ENCODE data around the gene DUSP2. TPM values are rescaled to one million over a fixed set of nuclear protein-coding genes. Genes with fewer than 3 reads are reported as not detected.
A peak's percentile ranks its signal among the peaks of the same experiment; 100 is the strongest.

DUSP2 gene
- total RNA-seq, 2 donors from 2014 or later, result 1.7 to 1.9 TPM

DNA sequence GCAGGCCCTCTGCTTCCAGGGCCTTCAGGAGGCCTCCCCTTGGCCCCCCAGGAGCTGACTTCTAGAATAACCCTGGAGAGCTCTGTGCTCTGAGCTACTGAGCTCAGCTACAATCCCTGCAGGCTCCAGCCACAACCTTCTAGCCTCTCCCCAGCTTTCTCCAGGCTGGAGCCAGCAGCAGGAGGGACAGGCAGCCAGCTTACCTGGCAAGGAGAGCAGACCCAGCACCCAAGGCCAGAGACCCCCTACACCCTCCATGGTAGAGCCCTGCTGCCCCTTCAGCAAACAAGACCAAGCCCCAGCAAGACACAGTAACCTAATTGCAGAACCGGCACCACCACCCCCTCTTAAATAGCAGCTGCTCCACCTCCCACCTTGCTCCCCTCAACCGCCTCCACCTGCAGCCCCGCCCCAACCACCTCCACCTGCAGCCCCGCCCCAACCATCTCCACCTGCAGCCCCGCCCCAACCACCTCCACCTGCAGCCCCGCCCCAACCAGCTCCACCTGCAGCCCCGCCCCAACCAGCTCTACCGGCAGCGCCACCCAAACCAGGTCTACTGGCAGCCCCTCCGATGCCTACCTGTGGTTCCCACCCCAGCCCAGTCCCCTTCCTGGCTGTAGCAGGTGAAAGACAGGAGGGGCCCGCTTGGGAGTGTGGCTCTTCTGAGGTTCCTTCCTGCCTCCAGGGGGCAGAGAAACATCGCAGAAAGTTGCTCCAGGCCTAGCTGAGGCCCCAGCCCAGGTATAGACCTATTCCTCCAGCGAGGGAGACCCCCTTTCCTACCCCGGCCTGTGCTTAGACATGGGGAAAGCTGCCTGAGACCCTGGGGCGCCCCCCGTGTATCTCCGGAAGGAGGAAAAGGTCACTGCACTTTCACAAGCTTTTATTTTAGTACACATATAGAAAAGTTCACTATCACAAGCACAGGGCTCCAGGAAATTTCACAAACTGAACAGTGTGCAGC is 6.8 kb downstream of the DUSP2 start, which contains the start of gene ASTL:
TSS of gene ASTL (minus strand) at position 324 of the 967 bp plus-strand sequence. CDS start at position 258, 66 bp downstream.
- peak; percentile 87 to 91 for DNase-seq
- peak; percentile 89 for ATAC-seq
- intact Hi-C loops (cut with DNase I, micrococcal nuclease), result no loop called here

DNA sequence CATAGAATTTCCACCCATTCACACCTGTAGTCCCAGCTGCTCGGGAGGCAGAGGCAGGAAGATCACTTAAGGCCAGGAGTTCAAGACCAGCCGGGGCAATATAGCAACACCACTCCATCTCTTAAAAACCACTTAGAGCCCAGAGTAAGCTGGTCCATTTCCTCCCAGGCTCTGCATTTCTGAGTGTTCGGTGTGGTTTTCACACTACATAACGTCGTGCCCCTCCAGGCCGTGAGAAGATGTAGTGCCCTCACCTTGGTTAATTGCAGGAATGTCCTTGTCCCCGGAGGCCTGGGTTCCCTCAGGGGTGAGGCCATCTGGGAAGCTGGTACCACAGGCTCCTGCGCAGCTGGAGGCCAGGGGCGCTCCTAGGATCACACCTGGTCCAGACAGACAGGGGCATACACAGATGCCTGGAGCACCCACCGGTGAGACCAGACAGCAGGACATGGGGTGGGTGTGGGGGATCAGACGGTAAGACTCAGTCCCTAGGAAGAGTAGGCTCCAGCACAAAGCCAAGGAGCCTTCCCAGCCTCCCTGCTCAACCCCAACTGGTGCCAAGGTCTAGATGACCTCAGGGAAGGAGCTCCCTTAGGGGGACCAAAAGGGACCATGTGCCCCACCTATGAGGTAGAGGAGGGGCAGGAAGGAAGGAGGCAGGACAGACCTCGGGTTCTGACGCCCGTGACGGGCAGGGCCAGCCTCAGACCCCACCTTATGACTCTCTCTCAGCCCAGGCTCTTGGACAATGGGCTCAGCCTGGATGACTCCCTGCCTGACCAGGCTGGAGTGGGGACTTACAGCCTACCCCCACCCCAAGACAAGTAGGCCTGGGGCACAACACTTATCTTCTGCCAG is 7.7 kb downstream of the DUSP2 start:
- intact Hi-C loops (cut with DNase I, micrococcal nuclease), result no loop called here
- ATAC-seq, result peak; percentile 8

DNA sequence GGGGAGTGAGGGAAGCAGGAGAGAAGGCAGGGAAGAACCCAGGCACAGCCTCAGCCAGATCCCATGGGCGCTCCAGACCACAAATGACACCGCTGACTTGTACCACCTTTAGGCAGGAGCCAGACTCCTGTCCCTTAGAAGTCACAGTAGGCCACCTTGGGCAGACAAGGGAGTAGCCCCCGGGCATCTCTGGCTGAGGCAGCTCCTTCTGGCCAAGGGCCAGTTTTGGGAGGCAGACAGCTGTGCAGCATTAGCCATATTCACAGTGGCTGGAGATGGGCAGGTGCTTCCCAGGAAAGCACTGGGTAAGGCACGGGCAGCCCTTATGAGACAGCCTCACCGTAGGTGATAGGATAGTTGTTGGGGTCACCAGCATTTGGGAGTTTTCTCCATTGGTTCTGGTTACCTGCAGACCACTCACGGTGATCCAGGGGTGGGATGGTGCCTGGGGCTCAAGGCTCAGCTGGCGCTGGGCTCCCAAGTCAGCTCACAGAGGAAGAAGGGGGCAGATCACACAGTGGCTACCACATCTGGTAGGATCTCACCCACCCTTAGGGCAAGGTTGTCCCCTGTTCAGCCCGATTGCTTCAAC is 9.0 kb downstream of the DUSP2 start:
- ATAC-seq (no peak), DNase-seq (no peak)
- intact Hi-C loops (cut with DNase I, micrococcal nuclease), result no loop called here

More for the DNA sequence above, 7.7 kb downstream of the DUSP2 start:
- DNase-seq, result no peak

DNA sequence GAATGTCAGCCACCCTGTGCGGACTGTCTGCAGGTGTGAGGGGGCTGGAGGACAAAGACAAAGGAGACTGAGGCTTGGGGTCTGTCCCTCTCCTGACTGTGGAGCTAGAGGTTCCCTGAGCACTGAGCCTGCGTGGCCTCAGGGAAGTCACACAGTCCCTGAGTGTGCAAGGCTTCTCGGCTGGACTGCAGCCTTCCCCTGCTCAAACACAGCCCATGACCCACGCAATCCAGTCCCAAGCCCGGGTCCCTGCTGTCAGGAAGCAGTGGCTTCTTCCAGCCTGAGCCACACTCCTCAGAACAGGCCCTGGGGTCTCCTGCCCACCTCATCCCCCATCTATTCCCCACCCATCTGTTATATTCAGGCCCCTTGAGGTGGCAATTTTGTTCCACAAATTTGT is 9.6 kb downstream of the DUSP2 start:
- intact Hi-C loops (cut with DNase I, micrococcal nuclease), result no loop called here
- no peak for DNase-seq
- ATAC-seq, result no peak

DNA sequence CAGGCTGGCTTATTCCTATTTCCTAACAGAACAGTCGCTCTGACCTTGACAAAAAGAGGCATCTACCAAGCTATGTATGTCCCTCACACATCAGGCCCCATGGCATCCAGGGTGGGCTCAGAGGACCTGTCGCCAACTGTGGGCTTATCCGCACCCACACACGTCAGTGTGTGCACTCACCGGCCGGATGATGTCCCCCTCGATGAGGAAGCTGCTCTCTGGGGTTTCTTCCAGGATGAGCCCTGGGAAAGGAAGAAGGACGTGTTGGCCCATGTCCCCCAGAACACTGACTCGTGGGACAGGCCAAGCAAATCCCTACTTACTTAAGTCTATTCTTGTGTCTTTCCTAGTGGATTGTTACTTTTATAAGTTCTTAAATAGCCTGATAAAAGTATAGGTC is 10.1 kb downstream of the DUSP2 start:
- no peak for DNase-seq
- ATAC-seq, result no peak
- intact Hi-C loops (cut with DNase I, micrococcal nuclease), result no loop called here

DNA sequence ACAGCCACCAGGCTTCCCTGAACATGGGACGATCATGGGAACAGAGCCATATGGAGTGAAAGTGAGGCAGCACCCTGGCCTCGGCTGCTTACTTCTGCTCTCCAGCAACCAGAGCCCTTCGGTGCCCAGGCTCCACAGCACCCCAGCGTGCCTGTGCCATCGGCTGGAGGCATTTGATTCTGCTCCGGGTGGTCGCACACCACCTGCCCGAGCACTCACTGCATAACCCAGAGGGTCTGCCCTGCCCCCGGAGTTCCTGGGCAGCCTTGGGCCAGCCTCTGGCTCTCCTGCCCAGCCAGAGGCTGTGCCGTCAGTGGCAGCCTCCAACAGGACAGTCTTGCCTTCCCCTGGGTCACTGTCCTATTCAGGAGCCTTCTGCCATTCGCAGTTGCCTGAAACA is 10.8 kb downstream of the DUSP2 start:
- DNase-seq, result no peak
- no peak for ATAC-seq
- intact Hi-C loops (cut with DNase I, micrococcal nuclease), result no loop called here

DNA sequence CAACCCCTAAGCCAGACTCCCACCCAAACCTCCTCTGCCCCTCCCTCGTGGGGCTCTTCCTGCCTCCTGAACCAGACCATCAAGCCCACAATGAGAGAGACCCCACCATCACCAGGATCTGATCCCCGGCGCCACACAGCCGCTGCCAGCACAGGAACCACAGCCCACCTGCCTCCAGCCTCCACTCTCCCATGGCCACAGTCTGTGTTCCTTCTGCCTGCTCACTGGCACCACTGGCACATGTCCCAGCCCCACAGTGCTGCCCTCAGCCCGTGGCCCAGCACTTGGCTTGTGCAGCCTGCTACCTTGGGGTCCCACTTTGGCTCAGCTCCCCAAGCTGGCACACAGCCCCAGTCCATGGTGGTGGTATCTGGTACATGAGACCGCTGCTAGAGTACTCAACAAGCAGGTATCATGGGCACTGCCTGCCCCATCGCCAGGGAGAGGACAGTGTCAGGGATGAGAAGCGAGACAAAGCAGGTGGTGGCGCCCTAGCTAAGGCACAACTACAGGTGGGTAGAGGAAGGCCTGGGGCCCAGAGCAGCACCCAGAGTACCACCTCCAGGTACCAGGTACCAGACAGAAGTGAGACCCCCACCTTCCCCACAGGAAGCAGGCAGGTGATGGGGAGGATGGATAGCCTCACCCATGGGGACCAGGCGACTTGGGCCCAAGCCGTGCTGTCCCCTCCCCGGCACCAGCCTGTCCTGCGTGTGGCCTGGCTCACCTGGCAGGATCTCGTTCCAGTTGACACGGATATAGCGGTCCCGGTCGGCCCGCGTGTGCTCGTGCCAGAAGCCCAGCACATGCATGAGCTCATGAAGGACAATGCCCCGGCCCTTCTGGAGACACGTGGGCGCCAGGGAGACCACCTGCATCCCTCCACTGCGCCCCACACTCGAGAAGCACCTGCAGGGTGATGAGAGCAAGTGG is 13.2 kb downstream of the DUSP2 start:
- intact Hi-C loops (cut with DNase I, micrococcal nuclease), result no loop called here
- no peak for DNase-seq
- ATAC-seq, result no peak

DNA sequence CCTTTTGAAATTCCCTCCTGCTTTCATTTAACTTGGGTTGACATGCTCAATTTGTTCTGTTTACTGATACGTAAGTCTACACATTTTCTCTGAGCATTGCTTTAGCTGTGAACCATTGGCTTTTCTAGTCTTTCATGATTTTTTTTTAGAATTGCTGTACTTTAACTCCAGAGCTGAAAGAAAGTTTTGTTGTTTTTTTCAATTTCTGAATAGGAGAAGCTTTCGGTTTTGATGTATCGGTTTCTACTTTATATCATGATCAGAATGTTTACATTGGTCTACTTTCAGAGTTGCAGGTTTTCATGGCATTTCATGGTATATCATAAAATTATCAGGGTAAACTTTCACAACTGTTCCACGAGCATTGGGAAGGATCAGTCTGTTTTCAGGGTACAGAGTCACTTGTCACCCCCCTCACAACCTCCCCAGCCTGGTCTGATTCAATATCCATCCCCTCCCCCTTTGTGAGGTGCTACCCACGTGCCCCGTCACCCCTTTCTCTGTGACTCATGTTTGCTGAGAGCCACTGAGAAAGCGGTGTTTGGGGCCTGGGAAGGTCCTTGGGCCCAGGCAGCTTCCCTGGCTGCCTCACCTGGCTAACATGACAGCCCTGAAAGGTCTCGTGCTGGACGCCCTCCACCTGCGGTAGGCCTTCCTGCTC is 14.0 kb downstream of the DUSP2 start:
- no peak for ATAC-seq
- DNase-seq, result no peak
- intact Hi-C loops (cut with DNase I, micrococcal nuclease), result no loop called here

DNA sequence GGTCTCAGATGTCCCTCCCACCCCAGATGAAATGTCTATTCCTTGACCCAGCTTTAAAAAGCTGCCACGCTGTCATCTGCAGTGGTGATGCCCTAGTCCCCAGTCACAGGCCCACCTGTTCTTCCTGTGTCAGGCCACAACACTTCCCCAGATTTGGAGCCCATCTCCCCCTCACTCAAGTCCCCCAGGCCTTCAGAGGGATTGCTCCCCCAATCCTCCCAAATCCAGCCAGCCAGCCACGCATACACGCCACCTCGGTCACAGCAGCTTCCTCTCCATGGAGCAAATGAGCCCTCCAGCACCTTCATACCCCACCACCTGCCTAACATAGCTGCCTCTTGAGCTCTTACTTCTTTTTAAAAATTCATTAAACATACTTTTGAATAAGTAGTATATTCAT is 14.8 kb downstream of the DUSP2 start:
- intact Hi-C loops (cut with DNase I, micrococcal nuclease), result no loop called here
- no peak for ATAC-seq
- no peak for DNase-seq

DNA sequence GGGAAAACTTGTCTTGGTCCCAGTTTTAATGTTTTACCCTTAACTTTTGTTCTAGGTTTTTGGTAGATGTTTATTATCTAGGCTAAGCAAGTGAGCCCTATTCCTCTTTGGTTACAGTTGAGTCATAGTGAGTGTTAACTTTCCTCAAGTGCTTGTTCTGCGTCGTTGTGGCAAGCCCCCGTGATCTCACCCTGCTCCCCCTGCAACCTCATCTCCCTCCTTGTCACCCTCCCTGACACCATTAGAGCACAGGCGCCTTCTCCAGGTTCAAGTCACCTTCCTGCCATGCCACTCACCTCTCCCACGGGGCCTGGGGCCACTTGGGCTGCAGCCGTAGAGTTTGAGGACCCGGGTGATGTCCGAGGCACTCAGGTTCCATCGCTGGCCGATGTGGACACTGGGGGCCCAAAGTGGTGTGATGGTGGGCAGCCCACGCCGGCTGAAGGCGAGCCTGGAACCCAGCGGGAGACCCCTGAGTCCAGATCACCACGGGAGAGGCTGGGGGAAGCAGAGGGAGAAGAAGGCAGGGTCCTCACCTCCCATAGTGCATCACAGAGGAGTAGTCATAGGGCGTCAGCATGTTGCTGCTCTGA is 15.6 kb downstream of the DUSP2 start:
- no peak for ATAC-seq
- no peak for DNase-seq
- intact Hi-C loops (cut with DNase I, micrococcal nuclease), result no loop called here

DNA sequence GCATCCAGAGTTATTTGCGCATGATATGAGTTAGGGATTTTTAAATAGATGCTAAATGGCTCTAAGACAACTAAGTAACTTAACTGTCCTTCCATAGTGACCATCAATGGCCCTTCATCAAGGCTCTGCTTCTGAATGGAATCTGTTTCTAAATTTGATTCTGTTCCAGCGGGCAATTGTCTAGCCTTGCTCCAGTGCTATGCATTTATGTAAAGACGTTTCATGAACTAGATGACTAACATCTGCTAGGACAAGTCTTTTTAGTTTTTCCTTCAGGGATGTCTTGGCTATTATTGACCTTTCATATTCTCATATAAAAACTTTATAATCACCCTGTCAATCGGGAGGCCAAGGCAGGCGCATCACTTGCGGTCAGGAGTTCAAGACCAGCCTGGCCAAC is 16.8 kb downstream of the DUSP2 start:
- no peak for DNase-seq
- intact Hi-C loops (cut with DNase I, micrococcal nuclease), result no loop called here

DNA sequence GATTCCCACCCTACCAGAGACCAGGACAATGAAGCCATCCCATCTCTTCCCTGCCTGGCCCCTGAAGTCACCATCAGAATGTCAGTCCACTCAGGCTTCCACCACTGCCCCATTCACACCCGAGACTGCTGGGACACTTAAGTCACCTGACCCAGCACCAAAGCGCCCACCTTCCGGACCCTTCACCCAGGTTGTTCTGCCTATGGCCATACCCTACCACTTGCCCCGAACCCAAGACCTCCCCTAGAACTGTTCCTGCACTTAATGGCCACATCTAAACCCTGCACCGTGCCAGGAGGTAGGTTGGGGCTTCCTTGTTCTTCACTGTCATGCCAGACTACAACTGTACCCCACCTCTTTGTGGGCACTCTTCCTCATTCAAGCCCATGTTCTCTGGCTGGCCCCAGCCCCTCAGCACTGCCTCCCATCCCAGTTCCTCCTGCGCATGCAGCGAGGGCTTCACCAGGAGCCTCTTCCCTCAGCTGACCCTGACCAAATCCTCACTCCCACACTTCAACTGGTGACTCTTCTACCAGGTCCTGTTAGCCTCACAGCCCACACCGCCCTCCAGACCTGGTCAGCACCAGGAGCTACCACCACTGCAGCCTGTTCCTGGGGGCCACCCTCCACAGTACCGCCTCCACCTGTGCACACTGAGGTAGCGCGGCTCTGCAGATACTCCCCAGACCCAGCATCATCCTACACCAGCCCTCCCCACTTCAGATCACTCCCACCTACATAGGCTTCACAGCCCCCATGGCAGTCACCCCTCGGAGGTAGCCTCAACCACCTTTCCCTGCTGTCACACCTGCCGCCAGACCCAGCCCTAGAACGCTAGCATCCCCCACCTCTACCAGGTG is 20.6 kb downstream of the DUSP2 start:
- intact Hi-C loops (cut with DNase I, micrococcal nuclease), result no loop called here
- no peak for DNase-seq
- ATAC-seq, result no peak

More for the DNA sequence above, 16.8 kb downstream of the DUSP2 start:
- ATAC-seq, result no peak

DNA sequence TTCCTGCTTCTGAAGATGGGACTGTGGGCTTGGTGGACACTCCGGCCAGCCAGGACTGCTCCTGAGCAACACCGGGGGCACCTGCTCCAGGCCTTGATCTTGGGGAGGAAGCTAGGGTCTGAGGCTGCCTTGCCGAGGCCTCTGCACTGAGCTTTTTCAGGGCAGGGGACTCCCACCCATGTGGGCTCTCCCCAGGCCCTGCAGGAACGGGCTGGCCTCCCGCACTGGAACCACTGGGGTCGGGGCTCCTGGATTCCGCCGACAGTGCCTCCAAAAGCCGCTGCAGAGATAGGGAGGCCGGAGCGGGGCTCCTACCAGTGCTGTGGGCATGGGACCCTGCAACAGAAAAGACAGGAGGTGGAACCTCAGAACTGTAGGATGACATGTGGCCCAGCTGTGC is 21.3 kb downstream of the DUSP2 start:
- intact Hi-C loops (cut with DNase I, micrococcal nuclease), result no loop called here
- ATAC-seq (no peak), DNase-seq (no peak)

DNA sequence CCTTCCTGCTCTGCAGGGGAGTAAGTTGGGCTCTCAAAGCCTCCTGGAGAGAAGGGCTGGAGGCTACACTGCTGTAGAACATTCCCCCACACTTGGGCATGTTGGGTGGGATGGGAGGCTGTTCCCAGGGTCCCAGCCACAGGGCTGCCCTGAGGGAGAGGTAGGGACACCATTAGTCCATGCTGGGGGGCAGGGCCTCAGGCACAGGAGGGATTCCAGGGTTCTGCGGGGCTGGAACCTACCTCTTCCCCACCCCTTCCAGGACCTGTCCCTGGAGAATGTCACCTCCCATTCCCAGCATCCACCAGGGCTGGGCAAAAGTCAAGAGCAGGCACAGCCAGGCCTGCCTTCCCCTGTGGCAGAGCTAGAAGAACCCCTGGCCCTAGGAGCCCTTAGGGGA is 21.9 kb downstream of the DUSP2 start:
- DNase-seq (no peak), ATAC-seq (no peak)
- intact Hi-C loops (cut with DNase I, micrococcal nuclease), result no loop called here

DNA sequence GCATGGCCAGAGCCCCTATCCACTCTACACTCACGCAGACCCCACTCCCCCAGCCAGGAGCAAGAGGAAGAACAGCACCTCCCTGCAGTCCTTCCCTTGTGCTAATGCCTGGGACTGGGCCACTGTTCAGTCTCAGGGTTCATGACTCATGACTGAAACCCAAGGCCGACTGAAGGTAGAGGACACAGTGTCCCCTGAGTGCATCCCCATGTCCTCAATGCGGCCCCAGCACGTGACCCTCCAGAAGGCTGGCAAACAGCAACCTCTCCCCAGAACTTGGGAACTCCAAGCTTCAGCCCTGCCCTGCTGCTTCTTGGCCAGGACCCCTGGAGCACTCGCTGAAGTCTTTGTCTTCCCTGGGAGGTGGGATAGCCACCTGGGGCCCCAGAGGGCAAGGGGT is 22.8 kb downstream of the DUSP2 start:
- intact Hi-C loops (cut with DNase I, micrococcal nuclease), result no loop called here
- DNase-seq, result no peak
- ATAC-seq, result no peak

DNA sequence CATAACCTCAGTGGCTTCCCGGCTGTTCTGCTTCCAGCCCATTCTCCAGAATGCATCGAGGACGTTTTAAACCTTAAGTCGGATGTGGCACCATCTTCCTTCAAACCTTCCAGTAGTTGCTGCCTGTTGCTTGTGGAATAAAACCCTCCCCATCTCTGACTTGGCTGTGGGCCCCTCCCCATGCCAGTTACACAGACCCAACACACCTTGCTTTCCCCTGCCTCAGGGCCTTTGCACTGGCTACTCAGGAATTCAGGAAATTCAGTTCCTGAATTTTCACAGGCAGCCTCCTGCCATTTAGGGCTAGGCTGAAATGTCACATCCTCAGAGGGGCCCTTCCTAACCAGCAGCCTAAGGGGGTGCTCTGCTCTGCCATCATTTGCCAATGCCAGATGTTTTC is 23.8 kb downstream of the DUSP2 start:
- ATAC-seq, result no peak
- no peak for DNase-seq
- intact Hi-C loops (cut with DNase I, micrococcal nuclease), result no loop called here

DNA sequence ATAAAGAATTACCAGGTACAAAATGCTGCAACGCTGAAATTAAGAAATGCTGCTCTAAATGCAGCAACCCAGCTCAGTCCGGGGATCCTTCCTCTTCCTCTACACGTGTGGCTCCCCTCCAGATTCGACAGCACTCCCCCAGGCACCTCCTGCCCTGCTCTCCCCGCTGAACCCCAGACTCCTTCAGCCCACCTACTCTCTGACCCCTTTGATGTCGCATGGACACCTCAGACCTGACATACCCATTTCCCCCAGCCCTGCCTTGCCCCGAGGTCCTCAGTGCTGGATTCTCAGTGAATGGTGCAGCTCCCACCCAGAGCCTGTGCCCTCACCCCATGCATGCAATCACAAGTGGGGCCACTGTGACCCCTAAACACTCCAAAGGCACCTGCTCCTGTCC is 24.2 kb downstream of the DUSP2 start:
- intact Hi-C loops (cut with DNase I, micrococcal nuclease), result no loop called here
- DNase-seq (no peak), ATAC-seq (no peak)
